ENCODE measurements around the gene EML4.
"Not testable (repeated sequence)": the region's sequence is repeated elsewhere in the genome, so short reads cannot be mapped to it uniquely, and the experiment has no call there.

Gene EML4

DNA sequence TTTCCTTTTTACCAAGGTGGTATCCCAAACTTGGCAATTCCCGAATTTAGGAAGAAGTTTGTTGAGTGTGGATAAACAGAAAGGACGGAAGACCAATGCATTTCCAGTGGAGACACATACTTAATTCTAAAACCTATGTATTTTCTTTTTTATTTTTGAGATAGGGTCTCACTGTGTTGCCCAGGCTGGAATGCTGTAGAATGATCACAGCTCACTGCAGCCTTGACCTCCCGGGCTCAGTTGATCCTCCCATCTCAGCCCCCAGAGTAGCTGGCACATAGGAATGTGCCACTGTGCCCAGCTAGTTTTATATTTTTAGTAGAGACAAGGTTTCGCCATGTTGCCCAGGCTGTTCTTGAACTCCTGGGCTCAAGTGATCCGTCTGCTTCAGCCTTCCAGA lies 101.6 kb downstream of the EML4 start:
- no peak for DNase-seq

DNA sequence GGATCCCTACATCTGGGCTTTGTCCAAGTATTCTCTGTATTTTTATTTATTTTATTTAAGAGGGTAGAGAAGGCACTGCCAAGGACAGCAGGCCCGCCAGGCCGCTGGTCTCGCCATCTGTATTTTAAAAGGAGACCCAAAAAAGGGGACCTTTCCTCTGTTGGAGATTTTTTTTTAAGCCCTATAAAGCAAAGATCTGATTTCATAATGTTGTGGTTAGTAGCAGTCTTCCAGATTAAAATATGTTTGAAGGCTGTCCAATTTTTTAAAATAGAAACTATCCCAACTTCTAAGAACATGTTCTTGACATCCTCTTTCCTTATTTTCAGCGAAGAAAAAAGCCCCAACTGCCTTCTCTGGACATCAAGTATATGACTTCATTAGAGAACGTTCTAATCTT lies 102.1 kb downstream of the EML4 start:
- DNase-seq: not testable (repeated sequence)

DNA sequence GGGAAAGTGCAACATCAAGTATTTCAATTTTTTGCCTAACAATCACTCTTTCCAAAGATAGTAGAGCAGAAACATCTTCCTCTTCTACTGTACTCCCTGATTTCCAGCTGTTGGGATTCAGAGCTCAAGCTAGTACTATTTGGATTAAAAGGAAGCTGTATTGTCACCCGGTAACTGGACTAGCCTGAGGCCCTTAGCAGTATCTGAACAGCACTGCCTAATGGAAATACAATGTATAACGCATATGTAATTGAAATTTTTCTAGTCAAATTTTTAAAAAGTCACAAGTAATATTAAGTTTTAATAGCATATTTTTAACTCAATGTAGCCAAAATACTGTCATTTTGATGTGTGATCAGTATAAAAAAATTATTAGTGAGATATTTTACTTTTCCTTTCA lies 105.7 kb downstream of the EML4 start:
- DNase-seq: no peak

DNA sequence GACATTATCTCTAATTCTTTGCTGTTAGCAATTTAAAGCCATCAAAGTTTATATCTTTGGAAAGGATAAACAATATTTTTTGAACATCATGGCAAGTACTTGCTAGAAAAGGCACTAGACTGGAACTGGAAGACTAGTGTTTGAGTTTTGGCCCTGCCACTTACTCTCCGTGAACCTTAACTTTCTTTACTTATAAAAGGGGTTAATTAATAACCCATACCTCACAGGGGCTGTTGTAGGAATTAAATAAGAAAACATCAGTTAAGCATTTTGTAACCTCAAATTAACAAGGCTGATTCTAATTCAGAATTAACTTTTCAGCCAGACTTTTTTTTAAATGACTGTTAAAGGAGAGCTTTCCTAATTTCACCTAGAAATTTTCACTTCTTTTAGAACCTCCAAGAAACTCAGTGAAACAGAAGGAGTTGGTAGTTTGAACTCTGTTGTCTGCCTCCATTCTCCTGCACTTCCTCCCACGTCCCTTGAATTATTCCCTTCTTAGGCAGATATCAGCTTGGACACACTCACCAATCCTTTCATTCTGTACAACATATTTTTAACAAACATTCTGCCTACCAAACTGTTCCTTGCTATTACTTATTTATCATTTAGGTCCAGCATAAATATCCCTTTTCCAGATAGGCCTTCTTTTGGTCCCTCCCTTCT lies 112.4 kb downstream of the EML4 start:
- DNase-seq: no peak

DNA sequence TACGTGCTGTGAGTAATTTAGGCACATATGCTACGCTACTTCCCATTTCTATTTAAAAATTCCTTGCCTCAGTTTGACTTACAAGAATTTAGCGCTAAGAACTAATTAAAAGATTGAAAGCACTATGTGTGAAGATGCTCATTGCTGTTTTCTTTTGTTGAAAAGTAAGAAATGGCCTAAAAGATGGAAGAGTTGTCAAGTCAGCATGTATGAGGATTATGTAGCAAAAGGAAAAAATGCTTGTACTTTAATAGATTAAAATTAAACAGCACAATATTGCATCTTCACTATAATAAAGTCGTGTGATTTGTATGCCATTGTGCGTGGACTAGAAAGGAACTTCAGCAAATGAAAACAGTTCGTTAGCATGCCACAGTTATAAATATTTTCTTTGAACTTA lies 114.9 kb downstream of the EML4 start:
- DNase-seq: no peak

DNA sequence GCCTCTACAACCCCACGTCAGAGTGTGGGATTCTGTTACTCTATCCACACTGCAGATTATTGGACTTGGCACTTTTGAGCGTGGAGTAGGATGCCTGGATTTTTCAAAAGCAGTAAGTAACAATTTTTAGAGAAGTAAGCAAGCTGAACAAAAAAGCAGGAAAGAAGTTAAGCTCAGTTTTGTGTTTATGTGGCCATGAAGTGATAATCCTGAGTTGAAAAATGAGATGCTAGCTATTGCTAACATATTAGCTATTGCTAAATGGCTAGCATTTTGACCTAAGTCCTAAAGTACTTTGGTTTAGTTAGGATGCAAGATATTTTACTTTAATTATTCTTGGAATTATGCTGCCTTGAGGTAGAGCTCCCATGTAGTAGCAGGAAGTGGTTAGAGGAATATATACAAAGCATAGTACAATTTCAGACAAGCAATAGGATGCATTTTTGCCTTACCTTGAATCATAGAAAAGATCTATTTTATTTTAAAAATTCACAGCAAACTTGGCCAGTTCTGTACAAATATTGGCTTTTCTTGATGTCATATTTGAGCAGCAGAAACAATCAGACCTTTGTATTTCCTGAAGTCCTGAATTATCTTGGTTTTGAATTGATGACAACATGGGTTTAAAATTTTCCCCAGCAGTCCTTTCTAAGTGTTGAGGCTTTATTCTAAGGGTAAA lies 117.3 kb downstream of the EML4 start:
- no peak for DNase-seq

DNA sequence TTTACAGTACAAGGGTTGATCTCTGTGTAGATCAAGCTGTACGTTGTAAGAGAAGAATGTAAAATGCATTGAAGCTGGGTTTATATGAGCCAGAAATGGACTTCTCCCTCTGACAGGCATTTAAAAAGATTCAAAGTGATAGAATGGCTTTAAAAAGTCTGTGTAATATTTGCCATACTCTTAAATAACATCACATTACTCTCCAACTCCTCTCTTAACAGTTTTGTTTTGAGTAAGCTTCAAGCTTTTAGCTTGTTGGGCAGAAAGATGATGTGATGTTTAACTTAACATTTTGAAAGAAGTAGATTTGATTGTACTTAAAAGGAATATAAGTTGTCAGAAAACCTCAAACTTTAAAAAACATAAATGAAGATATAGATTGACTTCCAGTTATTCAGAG lies 119.7 kb downstream of the EML4 start:
- DNase-seq: no peak

DNA sequence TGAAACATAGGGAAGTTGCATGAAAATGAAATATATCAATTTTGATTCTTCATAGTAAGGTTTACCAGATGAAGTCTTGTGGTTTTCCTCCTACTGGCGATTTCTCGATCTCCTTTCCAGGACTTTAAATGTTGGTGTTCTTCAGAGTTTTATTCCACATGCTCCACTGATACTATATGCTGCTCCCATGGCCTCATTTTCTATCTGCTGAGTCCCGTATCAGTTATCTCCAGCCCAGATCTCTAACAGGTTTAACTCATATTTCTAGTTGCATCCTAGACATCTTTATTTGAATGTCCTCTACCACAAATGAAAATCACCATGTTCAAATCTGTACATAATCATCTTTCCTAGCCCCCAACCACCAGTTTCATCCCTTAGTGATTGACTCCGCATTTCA lies 120.1 kb downstream of the EML4 start:
- DNase-seq: no peak

DNA sequence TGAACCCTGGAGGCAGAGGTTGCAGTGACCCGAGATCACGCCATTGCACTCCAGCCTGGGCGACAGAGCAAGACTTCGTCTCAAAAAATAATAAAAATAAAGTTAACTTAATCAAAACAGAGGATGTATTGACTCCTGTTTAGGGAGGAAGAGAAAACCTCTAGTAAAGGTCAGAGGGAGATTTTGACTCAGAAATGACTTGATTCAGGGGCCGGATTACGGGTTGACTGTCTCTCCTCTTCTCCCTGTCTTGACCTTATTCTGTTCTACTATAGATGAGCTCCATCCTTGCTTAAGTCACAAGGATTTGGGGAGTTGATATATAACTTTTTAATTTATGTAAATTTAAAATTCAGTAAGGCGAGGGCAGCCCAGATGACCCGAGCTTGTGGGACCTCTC lies 120.9 kb downstream of the EML4 start:
- no peak for DNase-seq

DNA sequence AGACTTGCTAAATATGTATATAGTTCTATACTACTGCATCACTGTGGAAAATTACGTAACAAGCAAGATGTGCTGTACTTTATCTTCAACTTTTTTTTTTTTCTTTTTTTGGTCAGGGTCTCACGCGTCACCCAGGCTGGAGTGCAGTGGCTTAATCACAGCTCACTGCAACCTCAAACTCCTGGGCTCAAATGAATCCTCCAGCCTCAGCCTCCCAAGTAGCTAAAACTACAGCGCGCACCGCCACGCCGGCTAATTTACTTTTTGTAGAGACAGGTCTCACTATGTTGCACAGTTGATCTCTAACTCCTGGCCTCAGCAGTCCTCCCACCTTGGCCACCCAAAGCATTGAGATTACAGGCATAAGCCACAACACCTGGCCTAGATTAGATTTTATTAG lies 123.9 kb downstream of the EML4 start:
- DNase-seq: no peak

DNA sequence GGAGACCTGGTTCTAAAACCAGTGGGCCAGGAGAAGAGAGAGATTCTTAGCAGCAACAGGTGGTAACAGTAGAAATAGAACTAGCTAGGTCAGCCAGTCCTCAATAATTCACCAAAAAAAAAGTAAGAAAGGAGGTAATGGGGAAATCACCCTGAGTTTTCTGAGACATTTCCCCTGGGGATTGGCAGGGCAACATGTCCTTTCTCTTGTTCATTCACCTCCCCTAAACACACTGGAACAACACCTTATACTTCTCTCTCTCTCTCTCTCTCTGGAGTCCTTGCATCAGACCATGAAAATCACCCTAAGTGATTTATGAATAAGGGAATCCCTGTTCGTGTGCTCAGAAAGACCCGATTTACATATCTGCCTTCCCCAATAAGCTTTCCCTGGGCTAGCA lies 127.1 kb downstream of the EML4 start:
- DNase-seq: no peak

DNA sequence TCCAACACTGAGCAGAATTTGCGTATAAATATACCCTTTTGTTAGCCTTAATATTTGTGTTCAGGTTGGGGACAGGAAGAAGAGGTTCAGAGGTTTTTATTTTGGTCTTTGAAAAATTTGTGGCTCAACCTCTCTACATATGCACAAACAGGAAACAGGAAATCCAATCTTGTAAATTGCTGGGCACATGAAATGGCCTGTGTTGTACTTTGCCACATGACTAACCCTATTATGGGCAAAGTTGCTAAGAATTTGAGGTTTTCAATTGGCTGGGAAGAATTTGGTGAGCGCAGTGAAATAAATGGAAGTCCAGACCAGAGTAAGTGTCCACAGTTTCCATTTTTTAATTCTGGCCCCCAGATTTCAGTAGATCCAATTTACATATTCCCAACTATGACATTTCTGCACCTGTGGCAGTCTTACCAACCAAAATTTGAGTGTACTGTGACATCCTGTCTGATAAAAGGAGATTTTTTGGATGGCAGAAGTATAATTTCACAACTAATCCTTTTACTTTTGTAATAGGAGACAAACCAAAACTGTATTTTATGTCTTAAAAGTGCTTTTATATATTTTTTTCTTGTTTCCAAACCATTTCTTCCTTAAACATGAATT lies 128.3 kb downstream of the EML4 start:
- no peak for DNase-seq

DNA sequence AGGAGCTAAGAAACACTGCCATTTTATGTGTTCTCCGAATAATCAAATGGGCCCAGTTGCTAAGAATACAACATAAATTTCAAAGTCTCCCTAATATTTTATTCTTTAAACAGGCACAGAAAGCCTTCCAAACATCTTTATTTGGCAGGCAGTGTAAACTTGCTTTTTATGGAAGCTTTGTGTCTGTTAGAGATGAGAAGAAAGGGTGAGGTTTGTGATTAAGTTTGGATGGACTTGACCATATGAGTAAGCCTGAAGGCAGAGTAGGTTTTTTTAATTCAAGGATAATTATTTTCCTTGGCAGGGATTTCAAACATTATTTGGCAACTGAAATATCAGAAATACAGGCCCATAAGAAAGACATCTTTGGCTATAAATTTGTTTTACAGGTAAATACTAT lies 129.0 kb downstream of the EML4 start:
- DNase-seq: no peak

DNA sequence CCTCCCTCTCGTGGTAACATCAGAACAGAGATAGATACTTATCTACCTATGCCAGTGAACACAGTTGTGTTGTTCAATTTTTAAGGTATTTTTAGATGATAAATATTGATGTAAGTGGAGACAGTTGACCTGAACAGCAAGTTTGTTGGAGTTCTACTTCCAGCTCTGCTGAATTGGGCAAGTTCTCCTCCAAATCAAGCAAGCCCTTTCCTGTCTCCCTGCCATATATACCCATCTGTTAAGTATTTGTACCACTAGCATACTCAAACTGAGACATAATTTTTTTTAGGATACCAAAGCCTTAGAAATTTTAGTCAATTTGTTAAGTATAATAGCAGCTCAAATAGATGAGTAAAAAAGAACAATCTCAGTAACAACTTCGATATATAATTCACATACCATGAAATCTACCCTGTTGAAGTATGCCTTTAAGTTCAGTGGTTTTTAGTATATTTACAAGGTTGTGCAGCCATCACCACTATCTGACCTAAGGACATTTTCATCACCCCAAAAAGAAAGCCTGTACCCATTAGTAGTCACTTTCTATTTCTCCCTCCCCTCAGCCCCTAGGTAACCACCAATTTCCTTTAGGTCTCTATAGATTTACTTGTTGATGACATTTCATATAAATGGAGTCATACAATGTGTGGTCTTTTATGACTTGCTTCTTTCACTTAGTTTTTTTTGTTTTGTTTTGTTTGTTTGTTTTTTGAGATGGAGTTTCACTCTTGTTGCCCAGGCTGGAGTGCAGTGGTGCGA lies 130.0 kb downstream of the EML4 start:
- no peak for DNase-seq

DNA sequence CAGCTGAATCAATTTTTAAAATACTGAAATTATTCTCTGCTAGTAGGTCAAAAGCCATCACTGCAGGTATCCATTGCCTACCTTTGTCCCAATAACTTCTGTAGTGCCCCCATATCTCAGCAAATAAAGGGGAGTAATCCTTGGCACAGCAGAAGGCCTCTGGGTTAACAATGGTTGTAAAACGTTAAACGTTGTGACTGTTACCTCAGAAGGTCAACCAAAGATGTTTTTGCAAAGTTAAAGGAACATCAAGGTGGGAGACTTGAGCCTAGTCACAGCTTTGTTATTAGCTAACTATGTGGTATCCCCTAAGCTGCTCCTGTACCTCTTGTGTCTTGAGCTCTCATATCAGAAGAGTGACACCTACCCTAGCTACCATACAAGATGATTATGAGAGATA lies 131.4 kb downstream of the EML4 start:
- no peak for DNase-seq

DNA sequence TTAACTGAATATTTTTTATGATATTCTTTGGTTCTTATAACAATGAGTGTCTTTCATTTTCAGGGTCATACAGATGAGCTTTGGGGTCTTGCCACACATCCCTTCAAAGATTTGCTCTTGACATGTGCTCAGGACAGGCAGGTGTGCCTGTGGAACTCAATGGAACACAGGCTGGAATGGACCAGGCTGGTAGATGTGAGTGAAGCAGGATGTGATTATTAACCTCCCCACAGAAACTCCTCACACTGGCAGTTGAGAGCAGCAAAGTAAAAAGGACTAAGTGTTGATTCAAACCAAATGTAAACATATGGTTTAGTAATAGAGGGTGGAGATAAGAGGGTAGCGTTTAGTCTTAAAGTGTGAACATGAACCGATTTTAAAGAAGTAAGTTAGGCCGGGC lies 134.1 kb downstream of the EML4 start:
- DNase-seq: no peak

DNA sequence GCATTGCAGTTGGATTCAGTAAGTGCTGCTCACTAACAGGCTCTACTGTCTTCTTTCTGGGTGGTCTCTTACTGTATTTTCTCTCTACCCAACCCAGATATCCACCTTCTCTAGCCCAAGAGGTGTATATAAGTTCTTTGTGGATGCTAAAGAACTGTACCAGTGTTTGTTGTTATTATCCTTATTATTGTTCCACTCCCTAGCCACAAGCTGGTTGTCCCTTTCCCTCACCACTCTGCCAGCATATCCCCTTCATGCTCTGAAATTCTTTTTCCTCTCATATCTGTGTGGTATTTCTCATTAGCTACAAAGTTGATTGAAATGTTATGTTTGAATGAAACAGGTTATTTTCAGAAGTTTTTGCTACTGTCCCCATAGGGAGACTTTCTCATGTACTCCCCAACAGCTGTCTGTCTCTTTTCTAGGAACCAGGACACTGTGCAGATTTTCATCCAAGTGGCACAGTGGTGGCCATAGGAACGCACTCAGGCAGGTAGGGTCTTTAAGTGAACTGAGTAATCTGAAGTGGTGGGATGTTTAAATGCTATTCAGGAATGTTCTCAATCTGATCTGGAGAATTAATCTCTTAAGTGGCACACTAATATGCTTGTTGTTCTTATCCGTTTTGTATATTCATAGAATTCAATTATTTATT lies 135.0 kb downstream of the EML4 start:
- DNase-seq: no peak

DNA sequence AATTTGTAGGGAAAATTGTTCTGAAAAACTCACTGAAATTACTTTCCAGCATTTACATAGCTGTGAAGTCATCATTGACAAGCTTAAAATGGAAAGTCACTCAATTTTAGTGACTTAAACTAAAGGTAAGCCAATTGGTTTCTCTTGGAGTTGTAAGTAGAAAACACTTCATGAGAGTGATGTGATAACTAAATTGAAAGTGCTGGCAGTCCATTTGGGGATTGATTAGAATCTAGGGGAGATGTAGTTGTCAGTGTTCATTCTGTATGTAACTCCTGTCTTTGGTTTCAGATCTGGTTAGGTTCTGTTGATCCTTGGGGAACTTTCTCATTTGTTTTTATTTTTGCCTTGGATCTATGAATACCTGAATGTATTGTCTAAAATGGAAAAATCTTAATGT lies 138.0 kb downstream of the EML4 start:
- no peak for DNase-seq

DNA sequence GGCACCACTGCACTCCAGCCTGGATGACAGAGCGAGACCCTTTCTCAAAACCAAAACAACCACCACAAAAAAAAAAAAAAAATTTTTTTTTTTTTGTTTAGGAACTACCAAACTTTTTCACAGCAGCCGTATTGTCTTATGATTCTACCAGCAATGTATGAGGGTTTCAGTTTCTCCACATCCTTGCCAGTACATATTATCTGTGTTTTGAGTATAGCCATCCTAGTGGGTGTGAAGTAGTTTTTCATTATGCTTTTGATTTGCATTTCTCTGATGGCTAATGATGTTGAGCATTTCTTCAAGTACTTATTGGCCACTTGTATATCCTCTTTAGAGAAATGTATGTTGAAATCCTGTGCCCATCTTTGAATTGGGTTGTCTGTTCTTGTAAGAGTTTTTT lies 140.2 kb downstream of the EML4 start:
- DNase-seq: no peak

DNA sequence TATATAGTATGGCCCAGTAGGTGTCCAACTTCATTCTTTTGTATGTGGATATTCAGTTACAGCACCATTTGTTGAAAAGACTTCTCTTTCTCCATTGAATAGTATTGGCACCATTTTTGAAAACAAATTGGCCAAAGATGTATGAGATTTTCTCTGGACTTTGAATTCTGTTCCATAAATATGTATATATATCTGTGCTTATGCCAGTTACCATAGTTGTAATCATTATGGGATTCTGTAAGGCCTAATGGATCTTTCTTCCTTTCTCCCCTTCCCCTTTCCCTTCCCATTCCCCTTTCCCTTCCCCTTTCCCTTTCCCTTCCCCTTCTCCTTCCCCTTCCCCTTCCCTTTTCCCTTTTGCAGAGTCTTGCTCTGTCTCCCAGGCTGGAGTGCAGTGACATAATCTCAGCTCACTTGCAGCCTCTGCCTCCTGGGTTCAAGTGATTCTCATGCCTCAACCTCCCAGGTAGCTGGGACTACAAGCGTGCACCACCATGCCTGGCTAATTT lies 140.9 kb downstream of the EML4 start:
- DNase-seq: no peak

DNA sequence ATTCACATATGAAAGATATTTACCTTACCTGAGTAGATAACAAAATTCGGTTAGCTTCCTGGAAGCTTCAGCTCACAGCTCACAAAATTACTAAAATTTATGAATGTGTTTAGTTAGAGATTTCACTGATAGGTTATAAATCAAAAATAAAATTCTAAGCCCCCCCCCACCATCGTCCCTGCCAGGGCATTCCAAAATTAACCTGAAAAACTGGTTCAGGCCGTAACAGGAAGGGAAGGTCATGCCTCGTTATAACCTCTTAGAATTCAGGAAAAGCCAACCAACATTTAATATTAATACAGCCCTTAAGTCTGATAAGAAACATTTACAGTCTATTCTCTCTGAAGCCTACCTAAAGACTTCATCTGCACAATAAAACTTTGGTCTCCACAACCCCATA lies 143.0 kb downstream of the EML4 start:
- DNase-seq: no peak

DNA sequence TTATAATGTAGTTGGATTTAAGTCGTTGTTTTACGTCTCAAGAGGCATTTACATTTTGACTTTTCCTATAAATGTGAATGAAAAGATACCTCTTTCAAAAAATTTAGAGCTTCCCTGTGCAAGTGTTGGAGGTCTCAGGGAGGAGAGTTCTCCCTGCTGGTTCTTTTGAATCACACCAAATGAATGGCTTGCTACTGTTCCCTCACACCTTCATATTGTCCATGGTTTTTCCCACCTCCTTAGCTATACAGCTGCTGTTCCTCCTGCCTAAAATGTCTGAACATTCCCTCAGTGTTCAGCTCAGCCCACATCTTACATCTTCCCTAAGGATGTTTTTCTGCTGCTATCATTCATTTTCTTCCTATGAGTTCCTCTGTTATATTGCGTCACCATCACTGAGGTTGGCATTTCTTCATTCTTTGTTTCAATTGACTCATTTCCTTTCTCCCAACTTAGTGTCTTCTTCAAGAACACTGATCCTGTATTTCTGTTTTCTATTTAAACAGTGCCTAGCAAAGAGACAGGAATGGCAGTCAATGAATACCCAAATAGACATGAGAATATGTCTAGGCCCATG lies 145.8 kb downstream of the EML4 start:
- DNase-seq: no peak

All from eye (tissue), 1 donor.